Panc1 (cell line): ENCODE results near the gene IQSEC2. TPM values are rescaled to one million over a fixed set of nuclear protein-coding genes. Genes with fewer than 3 reads are reported as not detected.

Experiments
- ATAC-seq: fragments of 200-7000 bp; cut with Tn5 transposase; 2 replicates; pipeline ENCODE4 v1.9.1; 2020; ENCODE audit warnings: mild to moderate bottlenecking, moderate library complexity
- BruUV-seq: library from RNA; stranded (reverse); fragments of 400-500 nt; replicated peaks from 2 replicates; lab custom pipeline; 2021; lab: Mats Ljungman, UMichigan
- CTCF ChIA-PET: fragments of 300-600 bp; sonication (Branson Sonifier 250); formaldehyde crosslinking; loops from one replicate; lab custom pipeline; 2022; ENCODE audit warnings: antibody characterized with exemption; lab: Charles Lee
- POLR2A ChIA-PET: fragments of 300-600 bp; sonication (Branson Sonifier 250); formaldehyde crosslinking; loops from one replicate; lab custom pipeline; 2022; ENCODE audit warnings: antibody characterized with exemption; lab: Charles Lee
- DNase-seq: peaks from one replicate; pipeline ENCODE4 v3.0.0-alpha.2; 2010; ENCODE audit warnings: low read depth, low spot score
- H3K27ac ChIP-seq: 2 replicates; pipeline ENCODE4 v1.5.1; 2011; ENCODE audit warnings: mild to moderate bottlenecking, low read length, inconsistent platforms
- H3K27me3 ChIP-seq: fragments of 200-500 bp; sonication (Bioruptor generic); 2 replicates; pipeline ENCODE4 v1.6.0; 2014; ENCODE audit warnings: low read length, inconsistent platforms; ENCODE audit not compliant: control insufficient read depth, insufficient read depth
- H3K36me3 ChIP-seq: fragments of 200-500 bp; sonication (Bioruptor generic); 2 replicates; pipeline ENCODE4 v1.5.1; 2014; ENCODE audit warnings: inconsistent platforms, mild to moderate bottlenecking, low read length, moderate library complexity; ENCODE audit not compliant: control insufficient read depth, insufficient read depth
- H3K4me1 ChIP-seq: 2 replicates; pipeline ENCODE4 v1.5.1; 2011; ENCODE audit warnings: inconsistent platforms, mild to moderate bottlenecking, low read length, moderate library complexity; ENCODE audit not compliant: control insufficient read depth, insufficient read depth
- H3K4me3 ChIP-seq, 2 experiments: 2 replicates each; pipeline ENCODE4 v1.5.1; 2011 to 2012; ENCODE audit warnings: low read depth in 2 of 2, low read length in 2 of 2, mild to moderate bottlenecking in 2 of 2, inconsistent platforms in 1 of 2, moderate library complexity in 1 of 2
- H3K9me3 ChIP-seq: fragments of 200-500 bp; sonication (Bioruptor generic); 2 replicates; pipeline ENCODE4 v1.5.1; 2014; ENCODE audit warnings: low read depth, mild to moderate bottlenecking, inconsistent platforms, low read length, moderate library complexity; ENCODE audit not compliant: control insufficient read depth, insufficient read depth
- POLR2AphosphoS5 ChIP-seq: IDR thresholded peaks from 2 replicates; pipeline ENCODE4 v1.6.1; 2012; ENCODE audit warnings: mild to moderate bottlenecking, low read depth, low read length, moderate library complexity
- REST ChIP-seq, 2 experiments: IDR thresholded peaks; 2 replicates each; pipeline ENCODE4 v1.6.1; 2011 to 2012; ENCODE audit warnings: low read depth in 2 of 2, control low read depth in 1 of 2, low read length in 1 of 2, mild to moderate bottlenecking in 1 of 2, moderate library complexity in 1 of 2; ENCODE audit not compliant: insufficient read depth in 1 of 2
- SIN3A ChIP-seq: IDR thresholded peaks from 2 replicates; pipeline ENCODE4 v1.6.1; 2012; ENCODE audit warnings: low read depth, mild to moderate bottlenecking, low read length, moderate library complexity, borderline replicate concordance; ENCODE audit not compliant: insufficient read depth
- TCF7L2 ChIP-seq: IDR thresholded peaks from 2 replicates; pipeline ENCODE4 v1.6.1; 2011; ENCODE audit warnings: mild to moderate bottlenecking, low read depth, low read length, inconsistent platforms
- in situ Hi-C: cut with HindIII; loops from 2 replicates; pipeline ENCODE4 v1.10.0; 2016; ENCODE audit warnings: low sequenced_read_pairs, low pct_unique_long_range_greater_than_20kb
- intact Hi-C: fragments of 100-400 bp; cut with micrococcal nuclease; formaldehyde crosslinking; loops from one replicate; pipeline ENCODE4 v1.10.0; 2022; ENCODE audit not compliant: unreplicated experiment
- total RNA-seq: library from RNA; stranded (reverse); gene quantifications from one replicate; pipeline ENCODE4 v1.2.1, GENCODE V29; 2021; ENCODE audit not compliant: unreplicated experiment
- TF ChIP-seq, protein P1 (sequence below): fragments of 450-650 bp; IDR thresholded peaks from 2 replicates; pipeline ENCODE4 v1.5.1; 2017; ENCODE audit warnings: mild to moderate bottlenecking

IQSEC2 gene
- total RNA-seq, 1 experiment from 2014 or later, result 38.8 TPM

DNA sequence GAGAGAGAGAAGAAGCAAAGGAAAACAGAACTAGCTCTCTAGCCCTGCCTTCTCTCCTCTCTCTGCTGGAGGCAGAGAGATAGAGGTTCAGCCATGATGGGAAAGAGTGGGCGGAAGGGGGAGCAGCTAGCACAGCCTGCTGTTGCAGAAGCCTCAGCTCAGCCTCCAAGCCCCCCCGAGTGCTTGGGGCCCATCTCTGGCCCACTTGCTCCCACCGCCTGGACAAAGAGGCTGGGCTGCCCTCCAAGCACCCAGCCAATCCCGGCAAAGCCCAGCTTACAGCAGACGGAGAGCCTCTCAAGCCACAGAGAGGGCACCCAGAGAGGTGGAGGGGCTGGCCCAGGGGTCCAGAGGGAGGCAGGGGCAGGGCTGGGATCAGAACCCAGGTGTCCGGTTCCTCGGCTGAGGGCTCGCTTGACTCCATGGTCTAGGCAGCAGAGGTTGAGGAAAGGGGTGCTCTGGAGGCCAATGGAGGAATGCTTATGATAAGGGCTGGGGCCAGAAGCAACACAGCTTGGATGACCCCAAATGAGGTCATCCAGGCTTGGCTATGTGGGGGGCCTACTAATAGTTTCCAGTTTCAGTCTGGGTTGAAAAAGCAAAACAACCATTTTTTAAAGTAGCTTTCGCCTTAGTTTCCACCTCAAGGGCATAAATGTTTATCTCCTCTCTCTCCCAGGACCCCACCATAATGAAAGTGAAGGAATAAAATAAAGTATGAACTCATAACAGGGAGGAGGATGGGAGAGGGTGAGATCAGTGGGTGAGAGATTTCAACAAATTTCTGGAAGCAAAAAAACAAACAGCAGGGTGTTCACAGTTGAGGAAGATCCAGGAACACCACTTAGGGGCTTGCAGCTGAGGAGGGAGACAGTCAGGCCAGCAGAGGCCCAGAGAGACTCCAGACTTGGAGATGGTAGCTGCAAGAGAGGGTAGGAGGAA, 24.9 kb upstream of the IQSEC2 start:
- TF ChIP-seq REST (IDR thresholded peaks at IDR 0.05; ENCODE audit: insufficient read depth in 1 of 2, low read depth in 2 of 2, low read length in 1 of 2) (no peak), SIN3A (no peak)
- TF ChIP-seq, protein P1, sequence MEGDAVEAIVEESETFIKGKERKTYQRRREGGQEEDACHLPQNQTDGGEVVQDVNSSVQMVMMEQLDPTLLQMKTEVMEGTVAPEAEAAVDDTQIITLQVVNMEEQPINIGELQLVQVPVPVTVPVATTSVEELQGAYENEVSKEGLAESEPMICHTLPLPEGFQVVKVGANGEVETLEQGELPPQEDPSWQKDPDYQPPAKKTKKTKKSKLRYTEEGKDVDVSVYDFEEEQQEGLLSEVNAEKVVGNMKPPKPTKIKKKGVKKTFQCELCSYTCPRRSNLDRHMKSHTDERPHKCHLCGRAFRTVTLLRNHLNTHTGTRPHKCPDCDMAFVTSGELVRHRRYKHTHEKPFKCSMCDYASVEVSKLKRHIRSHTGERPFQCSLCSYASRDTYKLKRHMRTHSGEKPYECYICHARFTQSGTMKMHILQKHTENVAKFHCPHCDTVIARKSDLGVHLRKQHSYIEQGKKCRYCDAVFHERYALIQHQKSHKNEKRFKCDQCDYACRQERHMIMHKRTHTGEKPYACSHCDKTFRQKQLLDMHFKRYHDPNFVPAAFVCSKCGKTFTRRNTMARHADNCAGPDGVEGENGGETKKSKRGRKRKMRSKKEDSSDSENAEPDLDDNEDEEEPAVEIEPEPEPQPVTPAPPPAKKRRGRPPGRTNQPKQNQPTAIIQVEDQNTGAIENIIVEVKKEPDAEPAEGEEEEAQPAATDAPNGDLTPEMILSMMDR, result no peak
- Histone ChIP-seq H3K27me3 (no peaks in the 10 kb centered on the region), H3K27ac (no peak overlapping the region), H3K4me3 (no peak overlapping the region), H3K4me1 (no peaks in the 10 kb centered on the region; the same call in none of the 2 replicates), H3K9me3 (no peaks in the 10 kb centered on the region), H3K36me3 (no peaks in the 10 kb centered on the region)
- BruUV-seq, result no TSS peak
- in situ Hi-C loops, result no loop called here
- DNase-seq (no peak), ATAC-seq (no peak)
- ChIA-PET POLR2A (interaction anchor here (0.6 to 0.7 kb wide), 3 partner anchors 43 to 1347 kb away, joined by 4 to 15 read pairs (median 10); no protein-coding TSS in a partner anchor), CTCF (interaction anchor here (0.6 kb wide), 1 partner anchor 19 kb away, joined by 7 read pairs; no protein-coding TSS in a partner anchor)
- intact Hi-C loops, result no loop called here

GRCh38 chrX:53305219-53305995, 24.0 kb upstream of the IQSEC2 start:
- Histone ChIP-seq H3K4me1 (no peaks in the 10 kb centered on the region; the same call in 1 of the 2 replicates), H3K4me3 (no peak overlapping the region), H3K27me3 (no peaks in the 10 kb centered on the region), H3K27ac (no peak overlapping the region), H3K36me3 (no peaks in the 10 kb centered on the region), H3K9me3 (no peaks in the 10 kb centered on the region)
- DNase-seq (no peak), ATAC-seq (no peak)
- TF ChIP-seq, protein P1, result no peak
- TF ChIP-seq TCF7L2 (no peak), SIN3A (no peak), POLR2AphosphoS5 (no peak), REST (IDR thresholded peaks at IDR 0.05; ENCODE audit: insufficient read depth in 1 of 2, low read depth in 2 of 2, low read length in 1 of 2) (no peak)
- ChIA-PET CTCF (interaction anchor here (0.6 kb wide), 1 partner anchor 39 kb away, joined by 4 read pairs; no protein-coding TSS in a partner anchor), POLR2A (no interaction called here)
- no TSS peak for BruUV-seq
- intact Hi-C loops, result no loop called here
- in situ Hi-C loops, result no loop called here
